GM10847 (cell line): Measurements from ENCODE around the gene KCNMA1.

Experiments used
- POLR2A ChIP-seq: IDR thresholded peaks from 2 replicates; pipeline ENCODE4 v1.6.1; 2011; ENCODE audit not compliant: insufficient read length; ENCODE audit errors: extremely low read depth

The KCNMA1 gene

GRCh38 chr10:77028042-77028441, 609.6 kb downstream of the KCNMA1 start:
- no peak for TF ChIP-seq POLR2A

- TF ChIP-seq POLR2A: no peak
Observed at GRCh38 chr10:77027576-77027975, 610.0 kb downstream of the KCNMA1 start.

GRCh38 chr10:77027141-77027540, 610.5 kb downstream of the KCNMA1 start:
- TF ChIP-seq POLR2A: no peak

- no peak for TF ChIP-seq POLR2A
Observed at GRCh38 chr10:77026148-77026547, 611.5 kb downstream of the KCNMA1 start.

GRCh38 chr10:77024461-77024860, 613.1 kb downstream of the KCNMA1 start:
- TF ChIP-seq POLR2A: no peak

GRCh38 chr10:77023396-77023795, 614.2 kb downstream of the KCNMA1 start:
- no peak for TF ChIP-seq POLR2A

- TF ChIP-seq POLR2A: no peak
Observed at GRCh38 chr10:77022671-77023070, 614.9 kb downstream of the KCNMA1 start.

GRCh38 chr10:77021966-77022490, 615.6 kb downstream of the KCNMA1 start:
- no peak for TF ChIP-seq POLR2A

- TF ChIP-seq POLR2A: no peak
Observed at GRCh38 chr10:77020426-77021040, 617.1 kb downstream of the KCNMA1 start.

GRCh38 chr10:77016855-77017254, 620.8 kb downstream of the KCNMA1 start:
- no peak for TF ChIP-seq POLR2A

GRCh38 chr10:77016278-77016815, 621.3 kb downstream of the KCNMA1 start:
- TF ChIP-seq POLR2A: no peak

- TF ChIP-seq POLR2A: no peak
Observed at GRCh38 chr10:77015360-77015759, 622.2 kb downstream of the KCNMA1 start.

- TF ChIP-seq POLR2A: no peak
Observed at GRCh38 chr10:77012812-77013500, 624.7 kb downstream of the KCNMA1 start.

- no peak for TF ChIP-seq POLR2A
Observed at GRCh38 chr10:77011874-77012811, 625.5 kb downstream of the KCNMA1 start.

GRCh38 chr10:77010430-77010829, 627.2 kb downstream of the KCNMA1 start:
- no peak for TF ChIP-seq POLR2A
